22Rv1 (cell line): ENCODE results near the gene IQSEC1.

Experiments
- H3K27ac ChIP-seq: fragments of 450-650 bp; 2 replicates; pipeline ENCODE4 v1.5.1; 2017
- CTCF ChIP-seq: fragments of 450-650 bp; IDR thresholded peaks from 2 replicates; pipeline ENCODE4 v1.5.1; 2017; ENCODE audit warnings: mild to moderate bottlenecking
- ZFX ChIP-seq: fragments of 450-650 bp; IDR thresholded peaks from 2 replicates; pipeline ENCODE4 v1.6.1; 2017; ENCODE audit warnings: antibody characterized with exemption, borderline replicate concordance

IQSEC1 gene

GRCh38 chr3:12956316-12956660, 116.9 kb downstream of the IQSEC1 start:
- no peak overlapping the region for H3K27ac ChIP-seq
- TF ChIP-seq CTCF, result no peak
- TF ChIP-seq ZFX, result no peak

- no peak for TF ChIP-seq ZFX
- no peak for TF ChIP-seq CTCF
- no peak overlapping the region for H3K27ac ChIP-seq
These were observed 117.4 kb downstream of the IQSEC1 start for GRCh38 chr3:12955651-12956315.

- H3K27ac ChIP-seq, result no peak overlapping the region
- TF ChIP-seq ZFX (no peak), CTCF (no peak)
These were observed 118.2 kb downstream of the IQSEC1 start for GRCh38 chr3:12954891-12955650.

GRCh38 chr3:12954180-12954579, 119.0 kb downstream of the IQSEC1 start:
- no peak overlapping the region for H3K27ac ChIP-seq
- TF ChIP-seq ZFX, result no peak
- TF ChIP-seq CTCF, result no peak

GRCh38 chr3:12953201-12953995, 119.8 kb downstream of the IQSEC1 start:
- H3K27ac ChIP-seq, result no peak overlapping the region
- TF ChIP-seq CTCF (no peak), ZFX (no peak)

GRCh38 chr3:12952343-12953200, 120.7 kb downstream of the IQSEC1 start:
- TF ChIP-seq ZFX (no peak), CTCF (no peak)
- no peak overlapping the region for H3K27ac ChIP-seq
